Measurements from ENCODE around the gene PRR5L.

The PRR5L gene

DNA sequence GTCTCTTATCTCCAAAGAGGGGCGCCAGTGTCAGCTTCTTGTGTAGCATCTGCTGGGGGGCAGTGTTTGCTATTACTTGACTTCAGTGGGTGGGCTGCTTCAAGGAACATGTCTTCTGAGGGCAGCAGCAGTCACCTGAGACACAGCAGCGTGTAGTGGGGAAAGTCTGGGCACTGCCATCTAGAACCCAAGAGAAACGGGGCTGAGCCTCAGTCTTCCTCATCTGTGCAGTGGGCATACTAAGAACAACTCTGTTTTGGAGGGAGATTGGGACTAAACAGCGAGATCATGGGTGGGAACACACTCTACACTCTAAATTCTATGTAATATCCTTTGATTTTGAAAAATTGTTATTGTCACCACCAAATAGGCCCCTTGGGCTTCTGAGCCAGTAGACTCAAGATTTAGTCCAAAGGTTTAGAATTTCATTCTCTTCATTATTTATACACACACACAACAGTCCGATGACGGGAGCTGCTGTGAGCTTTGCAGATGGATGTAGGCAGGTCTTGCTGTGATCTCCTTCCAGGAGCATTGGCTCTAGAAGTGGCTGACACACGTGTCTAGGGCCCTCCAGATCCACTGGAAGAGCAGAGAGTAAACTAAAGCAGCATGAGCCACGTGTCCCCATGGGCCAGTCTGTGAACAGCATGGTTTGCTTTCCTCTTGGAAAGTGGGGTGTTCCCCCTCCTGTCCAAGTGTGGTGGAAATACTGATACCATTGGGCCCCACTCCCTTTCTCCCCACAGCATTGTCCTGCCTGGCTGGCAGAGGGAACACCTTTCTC, 162.2 kb downstream of the PRR5L start:
- no peaks in the 10 kb centered on the region for H3K36me3 ChIP-seq (ENCODE audit: control insufficient read depth, insufficient read depth, low read length)

GRCh38 chr11:36459046-36459445, 163.0 kb downstream of the PRR5L start:
- H3K9ac ChIP-seq (ENCODE audit: low read length), result no peak overlapping the region
- H3K4me1 ChIP-seq (ENCODE audit: control insufficient read depth, insufficient read depth, low read length), result peaks cover 4% of the 10 kb centered on the region
- no peaks in the 10 kb centered on the region for H3K9me3 ChIP-seq (ENCODE audit: control insufficient read depth, low read length)
- H3K36me3 ChIP-seq (ENCODE audit: control insufficient read depth, insufficient read depth, low read length), result no peaks in the 10 kb centered on the region
- no peaks in the 10 kb centered on the region for H3K27me3 ChIP-seq (ENCODE audit: control insufficient read depth, insufficient read depth, low read length)
- H3K4me3 ChIP-seq (ENCODE audit: low read length), result no peak overlapping the region

More for the DNA sequence above, 162.2 kb downstream of the PRR5L start:
- Histone ChIP-seq H3K9me3 (ENCODE audit: control insufficient read depth, low read length) (no peaks in the 10 kb centered on the region), H3K27me3 (ENCODE audit: control insufficient read depth, insufficient read depth, low read length) (no peaks in the 10 kb centered on the region), H3K4me3 (ENCODE audit: low read length) (no peak overlapping the region), H3K4me1 (ENCODE audit: control insufficient read depth, insufficient read depth, low read length) (peaks cover 5% of the 10 kb centered on the region), H3K9ac (ENCODE audit: low read length) (no peak overlapping the region)

DNA sequence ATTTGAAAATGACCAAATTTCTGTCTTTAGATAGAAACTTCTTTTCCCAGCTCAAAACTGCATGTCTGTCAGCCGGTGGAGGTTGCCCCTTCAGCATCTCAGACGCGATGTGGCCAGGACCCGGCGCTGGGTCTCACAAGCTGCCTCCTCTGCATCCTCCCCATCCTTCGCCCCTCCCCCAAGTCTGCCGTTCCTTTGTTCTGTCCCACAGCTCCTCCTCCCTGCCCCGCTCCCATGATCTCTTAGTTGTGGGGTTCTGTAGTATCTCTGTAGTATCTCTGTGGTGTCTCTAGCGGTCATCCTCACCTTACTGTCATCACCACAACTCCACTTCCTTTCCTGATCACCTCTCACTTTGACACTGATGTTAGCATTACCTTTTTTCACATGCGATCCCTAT, 164.1 kb downstream of the PRR5L start:
- H3K36me3 ChIP-seq (ENCODE audit: control insufficient read depth, insufficient read depth, low read length), result no peaks in the 10 kb centered on the region
- no peaks in the 10 kb centered on the region for H3K27me3 ChIP-seq (ENCODE audit: control insufficient read depth, insufficient read depth, low read length)
- H3K4me1 ChIP-seq (ENCODE audit: control insufficient read depth, insufficient read depth, low read length), result peaks cover 4% of the 10 kb centered on the region
- H3K9ac ChIP-seq (ENCODE audit: low read length), result no peak overlapping the region
- H3K4me3 ChIP-seq (ENCODE audit: low read length), result no peak overlapping the region
- H3K9me3 ChIP-seq (ENCODE audit: control insufficient read depth, low read length), result no peaks in the 10 kb centered on the region

DNA sequence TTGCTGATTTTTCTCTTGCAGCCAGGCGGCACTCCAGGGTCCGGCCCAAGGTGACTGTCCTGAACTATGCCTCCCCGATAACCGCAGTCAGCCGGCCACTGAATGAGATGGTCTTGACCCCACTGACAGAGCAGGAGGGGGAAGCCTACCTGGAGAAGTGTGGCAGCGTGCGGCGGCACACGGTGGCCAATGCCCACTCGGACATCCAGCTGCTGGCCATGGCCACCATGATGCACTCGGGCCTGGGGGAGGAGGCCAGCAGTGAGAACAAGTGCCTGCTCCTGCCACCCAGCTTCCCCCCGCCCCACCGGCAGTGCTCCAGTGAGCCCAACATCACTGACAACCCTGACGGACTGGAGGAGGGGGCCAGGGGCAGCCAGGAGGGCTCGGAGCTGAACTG, 166.2 kb downstream of the PRR5L start:
- H3K9ac ChIP-seq (ENCODE audit: low read length), result no peak overlapping the region
- no peaks in the 10 kb centered on the region for H3K36me3 ChIP-seq (ENCODE audit: control insufficient read depth, insufficient read depth, low read length)
- no peaks in the 10 kb centered on the region for H3K4me1 ChIP-seq (ENCODE audit: control insufficient read depth, insufficient read depth, low read length)
- no peak overlapping the region for H3K4me3 ChIP-seq (ENCODE audit: low read length)
- no peaks in the 10 kb centered on the region for H3K9me3 ChIP-seq (ENCODE audit: control insufficient read depth, low read length)
- H3K27me3 ChIP-seq (ENCODE audit: control insufficient read depth, insufficient read depth, low read length), result no peaks in the 10 kb centered on the region

- Histone ChIP-seq H3K36me3 (ENCODE audit: control insufficient read depth, insufficient read depth, low read length) (no peaks in the 10 kb centered on the region), H3K4me1 (ENCODE audit: control insufficient read depth, insufficient read depth, low read length) (no peaks in the 10 kb centered on the region), H3K27me3 (ENCODE audit: control insufficient read depth, insufficient read depth, low read length) (no peaks in the 10 kb centered on the region), H3K4me3 (ENCODE audit: low read length) (no peak overlapping the region), H3K9ac (ENCODE audit: low read length) (no peak overlapping the region), H3K9me3 (ENCODE audit: control insufficient read depth, low read length) (no peaks in the 10 kb centered on the region)
Observed at GRCh38 chr11:36463781-36464180, 167.7 kb downstream of the PRR5L start.

DNA sequence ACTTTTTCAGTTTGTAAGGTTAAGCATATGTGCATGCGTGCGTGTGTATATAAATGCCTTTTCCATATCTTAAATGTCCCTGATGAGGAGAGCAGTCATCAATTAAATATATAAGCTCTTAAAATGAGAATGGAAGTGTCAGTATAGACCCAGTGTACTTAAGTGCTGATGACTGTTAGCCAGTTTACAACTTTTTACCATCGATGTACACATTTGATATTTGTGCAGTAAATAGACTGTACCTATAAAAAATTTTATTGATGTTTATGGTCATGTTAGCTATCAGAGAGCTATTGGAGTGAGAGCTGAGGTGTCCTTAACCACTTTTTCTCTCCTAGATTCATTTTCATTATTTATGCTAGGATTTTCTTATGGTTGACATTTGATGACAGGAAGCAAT, 168.6 kb downstream of the PRR5L start:
- H3K36me3 ChIP-seq (ENCODE audit: control insufficient read depth, insufficient read depth, low read length), result no peaks in the 10 kb centered on the region
- H3K9me3 ChIP-seq (ENCODE audit: control insufficient read depth, low read length), result no peaks in the 10 kb centered on the region
- no peak overlapping the region for H3K4me3 ChIP-seq (ENCODE audit: low read length)
- H3K9ac ChIP-seq (ENCODE audit: low read length), result no peak overlapping the region
- no peaks in the 10 kb centered on the region for H3K4me1 ChIP-seq (ENCODE audit: control insufficient read depth, insufficient read depth, low read length)
- no peaks in the 10 kb centered on the region for H3K27me3 ChIP-seq (ENCODE audit: control insufficient read depth, insufficient read depth, low read length)

- no peaks in the 10 kb centered on the region for H3K9me3 ChIP-seq (ENCODE audit: control insufficient read depth, low read length)
- no peaks in the 10 kb centered on the region for H3K27me3 ChIP-seq (ENCODE audit: control insufficient read depth, insufficient read depth, low read length)
- no peaks in the 10 kb centered on the region for H3K36me3 ChIP-seq (ENCODE audit: control insufficient read depth, insufficient read depth, low read length)
Observed at GRCh38 chr11:36465449-36466163, 169.5 kb downstream of the PRR5L start.

GRCh38 chr11:36467012-36467411, 170.9 kb downstream of the PRR5L start:
- no peaks in the 10 kb centered on the region for H3K4me1 ChIP-seq (ENCODE audit: control insufficient read depth, insufficient read depth, low read length)
- H3K9me3 ChIP-seq (ENCODE audit: control insufficient read depth, low read length), result no peaks in the 10 kb centered on the region
- H3K4me3 ChIP-seq (ENCODE audit: low read length), result no peak overlapping the region
- no peaks in the 10 kb centered on the region for H3K27me3 ChIP-seq (ENCODE audit: control insufficient read depth, insufficient read depth, low read length)
- no peak overlapping the region for H3K9ac ChIP-seq (ENCODE audit: low read length)
- no peaks in the 10 kb centered on the region for H3K36me3 ChIP-seq (ENCODE audit: control insufficient read depth, insufficient read depth, low read length)

More at GRCh38 chr11:36465449-36466163, 169.5 kb downstream of the PRR5L start:
- H3K9ac ChIP-seq (ENCODE audit: low read length), result no peak overlapping the region
- H3K4me1 ChIP-seq (ENCODE audit: control insufficient read depth, insufficient read depth, low read length), result no peaks in the 10 kb centered on the region
- no peak overlapping the region for H3K4me3 ChIP-seq (ENCODE audit: low read length)

DNA sequence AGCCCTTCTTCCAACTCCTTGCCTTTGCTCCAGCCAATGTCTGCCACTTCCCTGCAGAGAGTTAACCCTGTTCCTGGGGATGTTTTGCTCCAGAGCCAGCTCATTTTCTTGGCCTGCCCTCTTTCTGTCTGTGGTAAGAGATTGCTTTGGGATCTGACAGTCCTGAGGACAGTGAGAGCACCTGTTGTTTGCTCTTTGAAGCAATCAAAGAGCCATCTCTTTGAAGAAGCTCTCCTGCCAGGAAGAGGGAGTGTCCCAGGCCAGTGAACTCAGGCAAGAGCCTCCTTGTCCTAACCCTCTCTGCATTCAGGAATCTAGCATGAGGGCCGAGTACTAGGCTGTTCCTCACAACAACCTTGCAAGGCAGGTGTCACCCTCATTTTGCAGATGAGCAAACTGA, 171.8 kb downstream of the PRR5L start:
- Histone ChIP-seq H3K4me3 (ENCODE audit: low read length) (no peak overlapping the region), H3K9me3 (ENCODE audit: control insufficient read depth, low read length) (no peaks in the 10 kb centered on the region), H3K36me3 (ENCODE audit: control insufficient read depth, insufficient read depth, low read length) (no peaks in the 10 kb centered on the region), H3K4me1 (ENCODE audit: control insufficient read depth, insufficient read depth, low read length) (no peaks in the 10 kb centered on the region), H3K27me3 (ENCODE audit: control insufficient read depth, insufficient read depth, low read length) (no peaks in the 10 kb centered on the region), H3K9ac (ENCODE audit: low read length) (no peak overlapping the region)

GRCh38 chr11:36469063-36469462, 173.0 kb downstream of the PRR5L start:
- no peak overlapping the region for H3K9ac ChIP-seq (ENCODE audit: low read length)
- H3K4me3 ChIP-seq (ENCODE audit: low read length), result no peak overlapping the region
- no peaks in the 10 kb centered on the region for H3K4me1 ChIP-seq (ENCODE audit: control insufficient read depth, insufficient read depth, low read length)
- no peaks in the 10 kb centered on the region for H3K9me3 ChIP-seq (ENCODE audit: control insufficient read depth, low read length)
- H3K27me3 ChIP-seq (ENCODE audit: control insufficient read depth, insufficient read depth, low read length), result no peaks in the 10 kb centered on the region
- H3K36me3 ChIP-seq (ENCODE audit: control insufficient read depth, insufficient read depth, low read length), result no peaks in the 10 kb centered on the region

GRCh38 chr11:36469881-36470802, 174.1 kb downstream of the PRR5L start:
- no peaks in the 10 kb centered on the region for H3K9me3 ChIP-seq (ENCODE audit: control insufficient read depth, low read length)
- H3K4me3 ChIP-seq (ENCODE audit: low read length), result no peak overlapping the region
- peak overlapping the region; percentile 17 for H3K9ac ChIP-seq (ENCODE audit: low read length)
- no peaks in the 10 kb centered on the region for H3K36me3 ChIP-seq (ENCODE audit: control insufficient read depth, insufficient read depth, low read length)
- no peaks in the 10 kb centered on the region for H3K27me3 ChIP-seq (ENCODE audit: control insufficient read depth, insufficient read depth, low read length)
- no peaks in the 10 kb centered on the region for H3K4me1 ChIP-seq (ENCODE audit: control insufficient read depth, insufficient read depth, low read length)

GRCh38 chr11:36471577-36471976, 175.5 kb downstream of the PRR5L start:
- Histone ChIP-seq H3K36me3 (ENCODE audit: control insufficient read depth, insufficient read depth, low read length) (no peaks in the 10 kb centered on the region), H3K27me3 (ENCODE audit: control insufficient read depth, insufficient read depth, low read length) (no peaks in the 10 kb centered on the region), H3K9ac (ENCODE audit: low read length) (no peak overlapping the region), H3K4me1 (ENCODE audit: control insufficient read depth, insufficient read depth, low read length) (no peaks in the 10 kb centered on the region), H3K9me3 (ENCODE audit: control insufficient read depth, low read length) (no peaks in the 10 kb centered on the region), H3K4me3 (ENCODE audit: low read length) (no peak overlapping the region)

All from mucosa of stomach (tissue), 1 donor.